BJ (cell line): ENCODE results near the gene THAP5. TPM values are rescaled to one million over a fixed set of nuclear protein-coding genes. Genes with fewer than 3 reads are reported as not detected.

Experiments
- CTCF ChIA-PET: fragments of 350-600 bp; formaldehyde crosslinking; extraction: SDS; loops from one replicate; lab custom pipeline; 2021; ENCODE audit warnings: antibody characterized with exemption, inconsistent platforms; lab: Yijun Ruan, JAX
- POLR2A ChIA-PET: fragments of 300-600 bp; sonication (Branson Sonifier 250); formaldehyde crosslinking; extraction: SDS; loops from one replicate; lab custom pipeline; 2021; ENCODE audit warnings: antibody characterized with exemption; lab: Charles Lee
- DNase-seq: peaks from one replicate; pipeline ENCODE4 v3.0.0-alpha.2; 2011; ENCODE audit warnings: low read depth
- H3K27me3 ChIP-seq: 2 replicates; pipeline ENCODE4 v1.6.0; 2011; ENCODE audit warnings: low read length; ENCODE audit not compliant: control insufficient read depth, insufficient read depth
- H3K36me3 ChIP-seq: 2 replicates; pipeline ENCODE4 v1.5.1; 2011; ENCODE audit warnings: low read length; ENCODE audit not compliant: control insufficient read depth, insufficient read depth
- H3K4me3 ChIP-seq: 2 replicates; pipeline ENCODE4 v1.5.1; 2011; ENCODE audit warnings: low read depth, mild to moderate bottlenecking, control low read depth, low read length
- CTCF ChIP-seq: IDR thresholded peaks from 2 replicates; pipeline ENCODE4 v1.5.1; 2011; ENCODE audit warnings: low read depth, mild to moderate bottlenecking, control low read depth, inconsistent platforms, low read length, moderate library complexity; ENCODE audit not compliant: insufficient read depth
- polyA plus RNA-seq: library from polyadenylated mRNA; depleted of rRNA; stranded (reverse); fragments of >200 nt; gene quantifications from 2 replicates; pipeline ENCODE4 v1.2.3, GENCODE V29; 2011

THAP5 gene
- polyA plus RNA-seq, 1 experiment = 4.9 TPM

GRCh38 chr7:108568801-108569380 is 615 bp downstream of the THAP5 start:
- Histone ChIP-seq H3K27me3 (no peaks in the 10 kb centered on the region), H3K4me3 (peak overlapping the region; percentile 94), H3K36me3 (no peaks in the 10 kb centered on the region)
- POLR2A ChIA-PET = interaction anchor here (1.1 to 1.5 kb wide), 2 partner anchors 13 to 43 kb away, joined by 3 to 7 read pairs; partner anchors contain the start of gene PNPLA8
- CTCF ChIA-PET = interaction anchor here (0.8 kb wide), 1 partner anchor 45 kb away, joined by 3 read pairs; no protein-coding TSS in a partner anchor
- DNase-seq = no peak
- no peak for TF ChIP-seq CTCF

GRCh38 chr7:108565987-108566386 is 3.5 kb downstream of the THAP5 start:
- no peak for TF ChIP-seq CTCF
- ChIA-PET CTCF (no interaction called here), POLR2A (no interaction called here)
- no peak for DNase-seq
- Histone ChIP-seq H3K4me3 (no peak overlapping the region), H3K27me3 (no peaks in the 10 kb centered on the region), H3K36me3 (no peaks in the 10 kb centered on the region)

DNA sequence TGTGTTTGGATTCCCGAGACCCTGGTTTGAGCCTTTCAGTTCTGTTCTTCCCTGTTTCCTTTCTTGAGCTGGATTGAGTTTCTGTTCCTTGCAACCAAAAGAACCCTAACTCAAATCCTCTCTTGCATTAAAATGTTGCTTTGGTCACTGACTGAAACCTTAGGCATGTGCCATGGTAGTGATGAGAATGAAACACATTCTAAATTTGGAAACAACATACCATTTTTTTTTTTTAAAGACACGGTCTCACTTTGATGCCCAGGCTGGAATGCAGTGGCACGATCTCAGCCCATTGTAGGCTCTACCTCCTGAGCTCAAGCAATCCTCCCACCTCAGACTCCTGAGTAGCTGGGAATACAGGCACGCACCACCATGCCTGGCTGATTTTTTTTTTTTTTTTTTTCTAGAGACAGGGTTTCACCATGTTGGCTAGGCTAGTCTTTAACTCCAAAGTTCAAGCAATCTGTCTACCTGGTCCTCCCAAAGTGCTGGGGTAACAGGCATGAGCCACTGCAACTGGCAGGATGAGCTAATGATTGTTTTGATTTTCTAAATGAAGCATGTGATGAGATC is 8.4 kb downstream of the THAP5 start:
- H3K36me3 ChIP-seq = no peaks in the 10 kb centered on the region
- no peak for DNase-seq
- TF ChIP-seq CTCF = no peak

GRCh38 chr7:108559253-108559652 is 10.3 kb downstream of the THAP5 start:
- H3K36me3 ChIP-seq = no peaks in the 10 kb centered on the region
- POLR2A ChIA-PET = no interaction called here
- DNase-seq = no peak
- no peak overlapping the region for H3K4me3 ChIP-seq
- H3K27me3 ChIP-seq = no peaks in the 10 kb centered on the region
- CTCF ChIA-PET = no interaction called here
- TF ChIP-seq CTCF = no peak

More for the DNA sequence above, 8.4 kb downstream of the THAP5 start:
- ChIA-PET POLR2A (no interaction called here), CTCF (no interaction called here)
- no peak overlapping the region for H3K4me3 ChIP-seq
- H3K27me3 ChIP-seq = no peaks in the 10 kb centered on the region

- Histone ChIP-seq H3K36me3 (no peaks in the 10 kb centered on the region), H3K4me3 (no peak overlapping the region), H3K27me3 (no peaks in the 10 kb centered on the region)
- no peak for DNase-seq
- ChIA-PET POLR2A (no interaction called here), CTCF (no interaction called here)
- TF ChIP-seq CTCF = no peak
Measured at GRCh38 chr7:108557617-108558016, 11.9 kb downstream of the THAP5 start.
